Mucosa of gallbladder (tissue), 1 donor: ENCODE data around the gene TSPAN1. TPM values are rescaled to one million over a fixed set of nuclear protein-coding genes. Genes with fewer than 3 reads are reported as not detected.

Experiments used
- DNase-seq: peaks from one replicate; pipeline ENCODE4 v3.0.0-alpha.2; 2020; ENCODE audit warnings: low spot score
- total RNA-seq: library from RNA; stranded (reverse); gene quantifications from one replicate; pipeline ENCODE4 v1.2.1, GENCODE V29; 2021
- donor health status: DM: no; HTN: no; CAD: no.

The TSPAN1 gene
- total RNA-seq, 1 donor from 2014 or later = 137 TPM

DNA sequence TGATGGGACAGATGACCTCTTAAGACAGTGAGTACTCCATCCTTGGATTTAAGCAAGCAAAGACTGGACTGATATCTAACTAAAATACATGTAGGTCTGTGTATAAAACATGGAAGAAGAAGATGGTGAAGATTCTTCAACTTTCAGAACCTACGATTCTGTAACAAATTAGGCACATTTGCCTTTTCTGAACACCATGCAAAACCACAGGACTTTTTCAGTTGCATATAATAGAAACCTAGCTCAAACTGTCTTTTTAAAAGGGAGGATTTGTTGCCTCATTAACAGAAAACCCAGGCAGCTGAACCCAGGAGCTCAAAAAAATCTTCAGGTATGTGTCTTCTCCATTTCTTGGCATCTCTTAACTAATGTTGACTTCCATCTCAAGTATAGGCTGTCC lies 14.7 kb upstream of the TSPAN1 start:
- no peak for DNase-seq

DNA sequence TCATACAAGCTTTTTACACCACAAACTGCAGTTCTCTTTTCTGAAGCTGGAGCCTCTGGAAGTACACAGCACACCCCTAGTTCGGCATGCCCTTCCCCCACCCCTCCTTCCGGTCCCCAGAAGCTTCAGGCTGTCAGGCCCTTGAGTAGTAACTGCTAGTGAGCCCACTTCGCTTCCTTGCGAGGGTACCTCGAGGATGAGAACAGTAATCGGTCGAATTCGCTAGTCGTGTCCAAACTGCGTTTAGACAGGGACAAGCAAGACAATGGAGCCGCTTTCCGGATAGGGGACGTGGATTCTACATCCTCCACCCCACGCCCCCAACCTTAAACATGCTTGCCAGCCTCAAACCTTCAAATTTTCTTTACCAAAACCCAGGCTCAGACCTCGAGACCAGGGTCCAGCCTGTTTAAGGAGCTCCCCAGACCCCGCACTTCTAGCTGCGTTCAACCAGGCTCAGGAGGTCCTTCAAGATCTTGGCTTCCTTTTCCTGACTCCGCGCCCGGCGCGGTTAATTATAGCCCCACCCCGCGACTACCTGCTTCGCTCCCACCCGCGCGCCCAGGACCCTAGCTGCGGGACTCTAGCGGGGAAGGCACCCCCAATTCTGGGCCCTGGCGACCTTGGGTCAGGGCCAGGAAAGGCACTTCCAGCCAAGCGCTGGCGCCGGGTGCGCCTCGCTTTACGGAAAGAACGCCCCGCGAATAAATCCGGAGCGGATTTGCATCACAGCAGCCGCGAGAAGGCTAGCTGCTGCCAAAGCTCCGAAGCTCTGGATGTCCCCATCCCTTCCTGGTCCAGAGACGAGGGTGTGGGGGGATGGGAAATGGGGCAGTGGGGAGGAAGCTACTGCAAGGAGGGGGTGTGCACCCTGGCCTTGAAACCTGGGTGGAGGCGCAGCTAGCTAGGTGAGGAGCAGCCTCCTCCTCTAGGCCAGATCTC lies 8.1 kb upstream of the TSPAN1 start:
- DNase-seq = no peak

DNA sequence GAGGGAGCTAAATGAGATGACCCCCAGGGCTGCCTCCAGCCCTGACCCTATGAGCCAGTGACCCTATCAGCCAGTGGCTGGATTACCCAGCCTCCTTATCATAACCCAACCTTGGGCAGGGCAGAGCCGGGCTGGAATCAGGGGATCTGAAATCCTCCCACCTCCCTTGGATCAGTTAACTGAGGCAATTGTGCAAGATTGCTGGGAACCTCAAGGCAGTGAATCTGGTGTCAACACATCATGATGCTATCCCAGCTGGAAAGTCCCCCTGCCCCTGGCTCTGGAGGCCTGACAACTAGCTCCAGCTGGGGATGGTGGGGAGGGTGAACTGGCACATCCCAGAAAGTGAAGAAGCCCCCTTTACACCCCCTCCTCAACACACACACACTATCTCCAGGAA lies 6.4 kb upstream of the TSPAN1 start:
- DNase-seq = no peak

DNA sequence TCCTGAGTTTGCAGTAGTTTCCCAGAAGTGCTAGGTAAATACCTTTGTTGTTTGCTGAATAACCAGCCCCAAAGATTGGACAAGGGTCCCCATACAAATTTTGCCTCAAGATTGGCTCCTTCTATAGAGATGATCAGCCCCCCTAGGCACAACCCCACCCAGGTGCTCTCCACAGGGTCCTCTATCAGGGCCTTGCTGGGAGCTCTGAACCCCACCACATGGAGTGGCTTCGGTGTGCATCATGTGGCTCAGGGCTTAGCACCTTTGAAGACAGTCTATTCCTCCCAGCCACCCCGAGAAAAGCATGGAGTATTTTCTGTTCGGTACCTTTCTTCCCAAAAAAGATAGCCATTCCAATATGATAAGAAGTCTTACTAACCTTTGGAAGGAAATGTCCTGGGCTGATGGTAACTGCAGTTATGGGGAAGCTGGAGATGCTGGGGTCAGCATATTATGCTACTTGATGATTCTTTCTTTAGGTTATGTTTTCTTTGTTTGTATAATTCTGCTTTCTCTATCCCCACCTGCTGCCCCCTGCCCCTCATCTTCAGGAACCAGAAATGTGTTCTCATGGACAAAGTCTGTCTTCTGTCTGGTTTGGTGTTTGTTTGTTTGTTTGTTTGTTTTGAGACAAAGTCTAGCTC lies 5.0 kb upstream of the TSPAN1 start:
- no peak for DNase-seq

DNA sequence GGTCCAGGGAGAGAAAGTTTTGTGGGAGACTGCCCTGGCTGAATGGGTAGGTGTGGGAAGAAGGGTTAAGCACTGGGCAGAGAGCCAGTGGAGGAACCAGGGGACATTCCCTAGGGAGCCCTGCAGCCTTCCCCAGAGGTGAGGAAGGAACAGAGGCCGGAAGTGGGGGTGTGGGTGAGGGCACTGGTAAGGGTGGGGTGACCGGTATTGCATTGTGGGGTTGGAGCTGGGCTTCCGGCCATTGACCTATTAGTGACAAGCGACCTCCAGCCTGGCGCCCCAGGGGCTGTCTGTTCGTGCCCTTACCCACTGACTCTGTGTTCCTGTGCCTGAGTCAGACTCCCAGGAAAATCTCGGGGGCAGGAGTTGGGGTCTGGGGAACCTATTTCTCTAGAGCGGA lies 3.5 kb upstream of the TSPAN1 start:
- DNase-seq = no peak

DNA sequence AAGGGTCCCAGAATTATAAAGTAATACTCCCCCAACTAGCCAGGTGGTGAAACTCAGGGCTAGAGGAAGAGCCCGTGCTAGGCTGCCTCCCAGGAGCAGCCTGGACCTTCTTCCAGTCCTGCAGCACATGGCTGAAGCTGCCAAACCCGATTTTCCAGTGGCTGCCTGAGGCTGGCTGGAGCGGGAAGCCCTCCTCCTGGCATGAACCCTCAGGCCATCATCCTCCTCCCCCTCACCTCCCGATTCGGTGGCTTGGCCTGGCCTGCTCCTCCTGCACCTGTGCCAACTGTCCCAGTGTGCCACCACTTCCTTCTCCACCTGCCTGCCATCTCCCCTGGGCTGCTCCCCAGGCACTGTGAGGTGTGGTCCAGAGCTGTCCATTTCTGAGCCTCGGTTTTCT lies 3.0 kb upstream of the TSPAN1 start:
- DNase-seq = peak; percentile 82

DNA sequence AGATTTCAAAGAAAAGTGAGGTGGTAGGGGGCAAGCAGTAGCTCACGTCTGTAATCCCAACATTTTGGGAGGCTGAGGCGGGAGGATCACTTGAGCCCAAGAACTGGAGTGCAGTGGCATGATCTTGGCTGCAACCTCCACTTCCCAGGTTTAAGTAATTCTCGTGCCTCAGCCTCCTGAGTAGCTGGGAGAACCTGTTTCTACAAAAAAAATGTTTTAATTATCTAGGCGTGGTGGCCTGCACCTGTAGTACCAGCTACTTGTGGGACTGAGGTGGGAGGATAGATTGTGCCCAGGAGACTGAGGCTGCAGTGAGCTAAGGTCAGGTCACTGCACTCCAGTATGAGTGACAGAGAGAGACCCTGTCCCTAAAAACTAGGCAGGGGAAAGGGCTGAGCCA lies 2.6 kb upstream of the TSPAN1 start:
- DNase-seq = no peak

DNA sequence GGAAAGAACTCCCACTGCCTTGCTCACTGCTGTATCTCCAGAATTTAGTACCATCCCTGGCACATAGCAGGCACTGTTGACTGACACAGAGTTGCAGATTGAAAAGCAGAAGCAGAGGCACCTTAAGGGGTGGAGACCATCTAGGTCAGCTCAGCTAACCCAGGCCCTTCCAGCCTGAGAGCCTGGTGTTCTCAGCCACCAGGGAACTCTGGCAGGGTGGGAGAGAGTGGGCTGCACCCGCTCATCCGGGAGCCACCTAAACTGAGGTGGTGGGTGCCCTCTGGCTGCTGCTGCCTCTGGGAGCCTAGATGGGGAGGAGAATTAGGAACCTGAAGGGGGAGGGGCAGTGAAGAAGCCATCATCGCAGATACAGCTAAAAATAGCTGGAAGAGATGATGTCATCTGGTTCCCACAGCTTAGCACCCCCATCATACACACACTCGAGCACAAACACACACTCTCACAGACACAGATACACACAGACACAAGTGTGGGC lies 1.5 kb upstream of the TSPAN1 start:
- DNase-seq = no peak

DNA sequence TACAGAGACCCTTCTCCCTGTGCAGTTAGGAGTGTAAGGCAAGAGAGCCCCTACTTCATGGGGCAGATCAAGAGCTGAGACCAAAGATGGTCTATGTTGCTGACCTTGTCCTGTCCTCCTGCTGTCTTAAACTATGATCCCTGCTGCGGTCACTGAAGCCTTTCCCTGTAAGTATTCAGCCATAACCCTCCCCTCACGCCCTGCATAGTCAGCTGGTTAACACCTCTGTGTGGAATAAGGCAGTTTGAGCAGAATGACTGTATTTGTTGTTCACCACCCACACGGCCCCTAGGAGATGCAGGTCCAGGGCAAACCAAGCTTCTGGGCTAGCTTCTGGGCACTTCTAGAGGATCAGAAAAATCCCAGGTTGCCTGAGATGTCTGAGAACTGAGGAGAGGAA lies 356 bp downstream of the TSPAN1 start:
- DNase-seq = no peak

DNA sequence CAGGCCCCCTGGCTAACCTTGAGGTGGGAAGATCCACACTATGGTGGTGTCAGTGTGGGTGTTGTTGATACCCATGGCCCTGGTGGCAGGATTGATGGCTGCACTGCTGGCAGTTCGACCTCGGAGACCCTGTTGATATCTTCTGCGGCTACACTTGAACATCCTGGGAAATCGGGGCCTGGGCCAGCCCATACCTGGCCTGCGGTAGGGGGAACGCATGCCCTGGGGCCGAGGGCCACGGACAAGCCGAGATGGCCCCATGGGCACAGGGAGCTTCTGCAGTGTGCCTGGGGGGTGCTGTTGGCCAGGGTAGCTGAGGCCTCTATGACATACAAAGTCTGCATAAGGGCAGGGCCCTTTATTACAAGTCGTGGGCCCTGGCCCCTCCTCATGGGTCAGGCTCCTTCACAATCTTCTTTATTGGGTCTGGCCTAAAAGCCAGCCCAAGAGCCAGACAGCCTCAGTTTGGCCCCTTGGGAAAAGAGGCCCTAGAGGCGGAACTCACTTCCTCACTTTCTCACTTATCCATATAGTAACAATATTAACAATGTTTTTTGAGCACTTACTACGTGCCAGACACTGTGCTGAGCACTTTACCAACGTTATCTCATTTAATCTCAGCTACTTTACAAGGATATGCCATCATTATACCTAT lies 1.5 kb downstream of the TSPAN1 start, which contains the start of gene P3R3URF:
P3R3URF (minus strand) TSS at position 278 of the 655 bp plus-strand sequence; CDS start at position 261, 17 bp downstream.
- no peak for DNase-seq

DNA sequence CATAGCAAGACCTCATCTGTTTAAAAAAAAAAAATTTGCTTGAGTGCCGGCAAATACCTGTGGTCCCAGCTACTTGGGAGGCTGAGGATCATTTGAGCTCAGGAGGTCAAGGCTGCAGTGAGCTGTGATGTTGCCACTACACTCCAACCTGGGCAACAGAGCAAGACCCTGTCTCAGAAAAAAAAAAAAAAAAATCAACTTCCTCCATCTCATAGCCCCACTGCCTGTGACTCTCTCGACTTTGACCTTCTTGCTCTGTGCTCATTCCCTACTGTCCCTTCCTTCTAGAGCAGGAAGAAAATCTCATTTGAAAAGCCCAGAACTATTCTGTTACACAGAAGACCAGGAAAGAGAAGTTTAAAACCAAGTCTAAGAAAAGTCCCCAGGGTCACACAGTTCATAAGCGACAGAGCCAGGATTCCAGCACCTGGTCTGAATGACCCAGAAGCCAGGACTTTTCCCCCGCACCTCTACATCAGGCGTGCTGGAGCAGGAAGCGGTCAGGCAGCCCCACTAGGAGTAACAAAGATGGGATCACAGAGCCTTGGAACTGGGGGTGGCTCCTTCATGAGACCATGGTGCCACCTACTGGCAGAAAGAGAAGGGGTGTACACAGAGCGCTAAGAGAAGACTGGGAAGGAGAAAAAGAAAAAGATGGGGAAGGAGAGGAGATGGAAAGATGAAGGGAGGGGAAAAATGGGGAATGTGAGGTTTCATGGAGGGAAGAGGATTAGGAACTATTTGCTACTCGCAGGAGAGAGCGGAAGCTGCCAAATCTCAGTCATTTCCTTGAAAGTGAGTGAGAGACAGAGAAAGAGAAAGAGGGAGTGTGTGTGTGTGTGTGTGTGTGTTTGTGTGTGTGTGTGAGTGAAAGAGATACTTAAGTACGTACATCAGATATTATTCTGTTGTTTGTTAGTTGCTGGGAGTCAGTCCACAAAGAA lies 4.5 kb downstream of the TSPAN1 start:
- peak; percentile 90 for DNase-seq

DNA sequence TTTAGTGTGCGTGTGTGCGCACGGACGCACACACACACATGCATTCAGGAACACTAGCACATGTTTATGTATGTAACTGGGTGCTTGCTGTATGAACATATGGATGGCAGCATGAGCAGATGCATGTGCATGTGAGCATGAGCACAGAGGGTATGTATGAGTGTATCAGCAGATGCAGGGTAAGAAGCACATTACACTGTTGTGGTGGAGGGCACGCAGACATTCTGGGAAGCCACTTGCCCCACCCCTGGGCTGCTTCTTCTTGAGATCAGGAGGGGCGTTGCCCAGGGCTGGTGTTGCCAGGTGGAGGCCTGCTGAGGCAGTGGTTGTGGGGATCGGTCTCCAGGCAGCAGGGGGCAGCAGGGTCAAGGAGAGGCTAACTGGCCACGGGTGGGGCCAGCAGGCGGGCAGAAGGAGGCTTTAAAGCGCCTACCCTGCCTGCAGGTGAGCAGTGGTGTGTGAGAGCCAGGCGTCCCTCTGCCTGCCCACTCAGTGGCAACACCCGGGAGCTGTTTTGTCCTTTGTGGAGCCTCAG lies 5.3 kb downstream of the TSPAN1 start:
- DNase-seq = no peak

DNA sequence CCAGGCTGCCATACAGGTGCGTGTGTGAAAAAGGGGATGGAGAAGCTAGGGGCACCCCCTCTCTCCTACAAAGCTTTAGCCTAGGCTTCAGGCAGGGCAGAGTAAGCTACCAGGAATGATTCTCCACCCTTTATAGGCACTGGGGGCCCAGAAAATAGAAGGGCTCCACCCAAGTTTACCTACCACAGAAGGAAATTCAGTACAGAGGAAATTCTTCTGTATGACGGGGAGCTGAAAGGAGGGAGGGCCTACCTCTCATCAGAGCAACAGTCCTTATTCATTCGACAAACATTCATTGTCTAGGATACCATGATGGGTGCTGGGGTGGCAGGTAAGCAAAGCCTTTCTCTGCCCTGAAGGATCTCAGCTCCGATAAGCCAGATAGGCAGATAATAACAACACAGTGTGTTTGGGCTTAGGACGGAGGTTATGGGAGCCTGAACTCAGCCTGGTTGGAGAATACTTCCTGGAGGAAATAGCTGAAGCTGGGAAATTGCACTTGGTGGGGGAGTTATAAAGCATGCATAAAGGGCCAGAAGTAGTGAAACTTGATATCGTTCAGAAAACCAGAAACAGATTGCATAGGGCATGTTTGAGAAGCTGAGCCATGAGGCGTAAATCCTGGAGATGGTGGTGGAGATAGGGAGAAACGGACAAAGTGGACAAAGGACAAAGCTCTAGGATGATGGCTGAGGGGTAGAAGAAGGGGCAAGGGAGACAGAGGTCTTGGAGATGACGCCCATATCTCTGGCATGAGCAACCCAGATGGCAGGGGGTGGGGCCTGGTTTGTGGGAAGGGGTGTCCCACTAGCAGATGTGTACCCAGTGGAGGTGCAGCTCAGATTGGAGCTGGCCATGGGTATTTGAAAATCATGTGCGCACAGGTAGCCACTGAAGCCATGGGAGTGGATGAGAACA lies 6.7 kb downstream of the TSPAN1 start:
- DNase-seq = no peak

DNA sequence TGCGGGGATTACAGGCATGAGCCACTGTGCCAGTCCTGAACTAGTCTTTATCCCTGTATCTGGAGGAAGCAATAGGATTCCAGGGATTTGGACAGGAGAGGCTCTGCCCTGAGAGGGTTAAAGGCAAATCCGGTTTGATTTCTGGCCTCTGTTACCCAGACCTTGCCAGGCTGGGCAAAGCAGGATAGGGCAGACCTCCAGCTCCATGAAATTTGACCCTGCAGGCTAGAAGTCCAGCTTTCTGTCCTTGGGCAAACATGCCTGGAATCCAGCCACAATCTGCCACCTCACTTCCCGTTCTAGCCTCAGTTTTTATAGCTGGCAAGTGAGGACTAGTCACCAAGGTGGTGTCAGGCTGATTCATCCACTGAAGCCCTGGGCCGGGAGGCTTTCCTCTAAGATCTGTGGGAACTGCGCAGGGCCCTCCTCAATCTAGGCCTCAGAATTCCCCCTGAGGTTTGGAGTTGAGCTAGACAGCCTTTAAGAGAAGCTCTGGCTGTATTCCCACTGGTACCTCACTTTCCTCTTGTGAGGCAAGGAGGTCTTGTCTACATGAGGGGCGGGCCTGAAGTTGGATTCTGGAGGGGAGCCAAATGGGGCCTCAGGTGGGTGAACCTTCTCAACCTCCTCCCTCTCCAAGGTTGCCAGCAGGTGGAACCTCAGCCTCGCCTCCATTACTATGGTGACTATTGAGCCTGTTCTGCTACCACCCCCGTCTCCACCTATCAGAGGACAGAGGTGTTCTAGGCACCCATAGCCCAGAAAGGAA lies 8.4 kb downstream of the TSPAN1 start:
- DNase-seq = peak; percentile 89

DNA sequence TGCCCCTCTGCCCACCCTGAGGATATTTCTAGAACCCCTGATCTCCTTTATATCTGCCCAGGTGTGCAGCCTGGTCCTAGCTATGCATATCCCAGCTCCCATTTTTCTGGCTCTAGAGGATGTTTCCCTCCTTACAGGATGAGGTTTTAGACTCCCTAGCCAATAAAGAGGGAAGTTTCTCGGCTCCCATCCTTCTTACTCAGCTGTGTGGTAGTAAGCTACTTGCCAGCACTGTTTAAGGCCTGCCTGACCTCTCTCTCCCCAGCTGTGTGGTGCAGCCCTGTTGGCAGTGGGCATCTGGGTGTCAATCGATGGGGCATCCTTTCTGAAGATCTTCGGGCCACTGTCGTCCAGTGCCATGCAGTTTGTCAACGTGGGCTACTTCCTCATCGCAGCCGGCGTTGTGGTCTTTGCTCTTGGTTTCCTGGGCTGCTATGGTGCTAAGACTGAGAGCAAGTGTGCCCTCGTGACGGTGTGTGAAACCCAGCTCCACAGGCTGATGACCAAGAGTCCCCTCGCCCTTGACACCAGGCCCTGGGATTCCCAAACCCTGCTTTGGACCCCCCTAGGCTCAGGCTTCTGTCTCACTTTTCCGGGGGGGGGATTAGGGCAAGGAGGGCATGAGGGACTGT lies 9.2 kb downstream of the TSPAN1 start:
- no peak for DNase-seq

DNA sequence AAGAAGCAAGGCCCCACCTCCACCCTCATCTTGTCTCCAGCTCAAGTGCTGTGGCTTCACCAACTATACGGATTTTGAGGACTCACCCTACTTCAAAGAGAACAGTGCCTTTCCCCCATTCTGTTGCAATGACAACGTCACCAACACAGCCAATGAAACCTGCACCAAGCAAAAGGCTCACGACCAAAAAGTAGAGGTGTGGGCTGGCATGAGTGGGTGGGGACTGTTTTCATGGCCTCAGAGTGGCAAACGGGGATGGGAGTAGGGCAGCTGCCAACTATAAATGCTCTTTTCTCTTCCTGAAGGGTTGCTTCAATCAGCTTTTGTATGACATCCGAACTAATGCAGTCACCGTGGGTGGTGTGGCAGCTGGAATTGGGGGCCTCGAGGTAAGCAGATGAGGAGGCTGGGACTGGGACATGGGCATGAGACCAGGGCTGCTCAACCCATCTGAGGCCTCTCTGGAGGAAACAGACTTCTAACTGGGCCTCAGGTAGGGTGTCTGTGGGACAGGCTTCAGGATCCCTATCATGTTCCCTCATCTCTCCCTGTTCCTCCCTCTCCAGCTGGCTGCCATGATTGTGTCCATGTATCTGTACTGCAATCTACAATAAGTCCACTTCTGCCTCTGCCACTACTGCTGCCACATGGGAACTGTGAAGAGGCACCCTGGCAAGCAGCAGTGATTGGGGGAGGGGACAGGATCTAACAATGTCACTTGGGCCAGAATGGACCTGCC lies 10.2 kb downstream of the TSPAN1 start:
- no peak for DNase-seq

DNA sequence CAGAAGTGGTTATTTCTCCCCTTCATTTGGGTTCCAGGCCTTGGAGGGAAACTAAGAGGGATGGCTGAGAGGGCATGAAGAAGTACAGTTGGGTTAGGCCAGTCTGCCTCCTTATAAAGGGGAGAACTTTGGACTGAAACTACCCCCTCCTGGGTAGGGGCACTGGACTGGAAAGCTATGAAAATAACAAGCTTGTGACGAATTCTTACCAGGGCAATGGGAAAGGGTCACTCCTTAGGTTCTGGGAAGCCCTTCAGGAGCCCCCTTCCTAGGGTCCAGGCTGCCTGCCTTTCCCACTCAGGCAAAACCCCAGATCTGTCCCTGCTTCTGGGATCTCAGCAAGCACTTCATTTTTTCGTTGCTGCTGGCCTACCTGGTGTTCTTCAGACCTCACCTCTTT lies 11.2 kb downstream of the TSPAN1 start:
- DNase-seq = no peak
